ENCODE data around the gene GAS5. TPM values are rescaled to one million over a fixed set of nuclear protein-coding genes. Genes with fewer than 3 reads are reported as not detected.
"Not testable (repeated sequence)": the region's sequence is repeated elsewhere in the genome, so short reads cannot be mapped to it uniquely, and the experiment has no call there.

The GAS5 gene
- total RNA-seq, 1 donor from 2014 or later, result 432 TPM

DNA sequence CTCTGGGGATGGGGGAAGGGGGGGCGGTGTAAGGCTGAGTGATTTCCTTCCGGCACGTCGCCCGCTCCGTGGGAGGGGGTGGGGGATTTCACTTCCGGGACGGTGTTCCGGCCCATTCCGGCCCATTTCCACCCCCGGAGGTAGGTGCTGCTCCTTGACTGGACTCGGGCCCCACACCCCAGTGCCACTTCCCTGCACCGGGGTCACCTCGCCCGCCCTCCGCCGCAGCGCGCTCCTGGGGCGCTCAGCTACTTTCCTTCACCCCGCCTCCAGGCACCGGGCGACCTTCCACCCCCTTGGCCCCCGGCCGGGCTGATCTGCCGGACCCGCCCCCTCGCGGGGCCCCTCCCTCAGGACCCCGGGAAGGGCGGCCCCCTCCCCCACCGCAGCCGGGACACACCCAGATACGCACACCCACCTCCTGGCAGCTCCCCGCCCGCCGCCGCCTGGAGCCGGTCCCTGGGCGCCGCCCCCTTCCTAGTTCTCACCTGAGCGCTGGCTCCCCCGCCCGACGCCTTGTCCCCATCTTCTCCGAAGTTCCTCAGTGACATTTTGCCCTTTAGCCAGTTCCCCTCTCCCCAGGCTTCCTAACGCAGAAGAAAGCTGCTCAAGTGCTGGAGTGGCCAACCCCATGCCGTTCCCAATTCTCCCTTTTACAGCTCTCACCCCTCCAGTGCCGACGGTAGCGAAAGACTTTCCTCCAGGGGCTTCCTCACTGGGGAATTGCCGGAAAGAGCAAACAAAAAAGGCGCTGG is 654 bp upstream of the GAS5 start, which contains the start of gene ZBTB37:
Gene ZBTB37, plus strand, starts transcription at position 115 of the 755 bp plus-strand sequence. CDS start 1,846 bp downstream, outside the sequence.
- DNase-seq, result peak; percentile 71

DNA sequence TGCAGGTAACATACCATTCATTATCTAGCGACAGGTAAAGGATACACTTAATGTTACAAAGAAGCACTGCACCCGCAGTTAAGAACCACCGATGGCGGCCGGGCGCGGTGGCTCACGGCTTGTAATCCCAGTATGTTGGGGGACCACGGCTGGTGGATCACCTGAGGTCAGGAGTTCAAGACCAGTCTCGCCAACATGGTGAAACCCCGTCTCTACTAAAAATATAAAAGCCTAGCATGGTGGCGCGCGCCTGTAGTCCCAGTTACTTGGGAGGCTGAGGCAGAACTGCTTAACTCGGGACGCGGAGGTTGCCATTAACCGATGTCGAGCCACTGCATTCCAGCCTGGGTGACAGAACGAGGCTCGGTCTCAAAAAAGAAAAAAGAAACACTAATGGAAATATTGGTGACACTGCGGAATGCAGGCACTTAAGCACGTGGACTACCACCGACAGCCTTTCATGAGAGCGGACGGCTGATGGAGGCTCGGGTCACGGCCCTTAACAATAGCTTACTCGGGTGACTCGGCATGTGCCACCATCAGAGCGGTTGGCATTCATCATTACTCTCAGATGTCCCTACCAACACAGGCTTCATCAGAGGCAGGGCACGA is 542 bp downstream of the GAS5 start:
- DNase-seq, result peak; percentile 63

- DNase-seq, result no peak
Measured at GRCh38 chr1:173866413-173867115, 1.2 kb downstream of the GAS5 start.

DNA sequence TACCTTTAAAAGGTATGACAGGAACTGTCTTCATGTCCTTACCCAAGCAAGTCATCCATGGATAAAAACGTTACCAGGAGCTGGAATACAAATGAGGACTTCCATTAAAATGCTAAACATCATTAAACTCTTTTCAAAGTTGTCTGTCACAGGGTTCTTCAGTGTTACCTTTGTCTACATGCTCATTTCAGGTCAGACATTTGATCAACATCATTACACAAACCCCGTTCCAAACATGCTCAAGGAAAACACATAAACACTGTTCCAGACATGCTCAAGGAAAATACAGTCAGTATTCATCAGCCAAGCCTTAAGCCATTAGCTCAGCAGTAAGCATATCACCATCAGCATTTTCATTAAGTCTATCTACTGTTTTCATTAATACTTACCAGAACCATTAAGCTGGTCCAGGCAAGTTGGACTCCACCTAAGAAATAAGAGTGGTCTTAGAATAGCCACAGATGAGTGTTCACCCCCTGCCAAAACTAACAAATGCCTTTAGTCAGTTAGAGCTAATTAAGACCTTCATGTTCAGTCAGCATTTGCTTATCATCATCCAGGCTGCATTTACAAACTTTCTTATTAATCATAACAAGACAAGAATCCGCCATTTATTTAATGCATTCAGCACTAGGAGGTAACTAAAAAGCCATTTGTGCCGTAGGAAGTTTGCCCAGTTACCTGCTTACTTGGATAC is 2.2 kb downstream of the GAS5 start:
- no peak for DNase-seq

- no peak for DNase-seq
Measured at GRCh38 chr1:173864179-173864867, 3.5 kb downstream of the GAS5 start.

GRCh38 chr1:173863224-173864161 is 4.3 kb downstream of the GAS5 start:
- DNase-seq, result no peak

DNA sequence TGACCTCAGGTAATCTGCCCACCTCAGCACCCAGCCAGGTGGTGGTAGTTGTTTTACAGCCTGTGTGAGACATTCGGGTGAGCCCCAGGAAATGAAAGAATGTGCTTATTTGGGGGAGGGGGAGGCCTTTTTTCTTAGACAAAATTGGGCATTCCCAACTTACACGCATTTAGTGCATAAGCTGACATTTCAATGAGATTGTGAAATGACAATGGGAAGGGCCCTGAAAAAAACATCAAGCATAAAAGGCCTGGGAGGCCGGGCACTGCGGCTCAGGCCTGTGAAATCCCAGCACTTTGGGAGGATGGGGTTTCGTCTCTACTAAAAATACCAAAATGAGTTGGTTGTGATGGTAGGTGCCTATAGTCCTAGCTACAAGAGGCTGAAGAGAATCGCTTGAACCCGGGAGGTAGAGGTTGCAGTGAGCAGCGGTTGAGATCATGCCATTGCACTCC is 5.0 kb downstream of the GAS5 start:
- no peak for DNase-seq

DNA sequence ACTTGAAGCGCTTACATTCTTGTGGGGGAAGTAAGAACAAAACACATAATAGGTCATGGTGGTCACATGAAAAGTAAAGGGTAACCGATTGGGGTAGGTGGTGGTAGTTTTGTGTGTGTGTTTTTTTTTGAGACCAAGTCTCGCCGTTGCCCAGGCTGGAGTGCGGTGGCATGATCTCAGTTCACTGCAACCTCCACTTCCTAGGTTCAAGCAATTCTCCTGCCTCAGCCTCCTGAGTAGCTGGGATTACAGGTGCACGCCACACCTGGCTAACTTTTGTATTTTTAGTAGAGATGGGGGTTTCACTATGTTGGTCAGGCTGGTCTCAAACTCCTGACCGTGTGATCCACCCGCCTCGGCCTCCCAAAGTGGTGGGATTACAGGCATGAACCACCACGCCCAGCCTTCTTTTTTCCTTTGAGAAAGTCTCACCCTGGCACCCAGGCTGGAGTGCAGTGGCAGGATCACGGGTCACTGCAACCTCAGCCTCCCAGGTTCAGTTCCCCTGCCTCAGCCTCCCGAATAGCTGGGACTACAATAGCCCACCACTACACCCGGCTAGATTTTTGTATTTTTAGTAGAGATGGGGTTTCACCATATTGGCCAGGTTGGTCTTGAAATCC is 5.5 kb downstream of the GAS5 start:
- not testable (repeated sequence) for DNase-seq

GRCh38 chr1:173861731-173862145 is 6.1 kb downstream of the GAS5 start:
- no peak for DNase-seq

GRCh38 chr1:173860065-173860464 is 7.7 kb downstream of the GAS5 start:
- no peak for DNase-seq

- not testable (repeated sequence) for DNase-seq
Measured at GRCh38 chr1:173859547-173859946, 8.2 kb downstream of the GAS5 start.

DNA sequence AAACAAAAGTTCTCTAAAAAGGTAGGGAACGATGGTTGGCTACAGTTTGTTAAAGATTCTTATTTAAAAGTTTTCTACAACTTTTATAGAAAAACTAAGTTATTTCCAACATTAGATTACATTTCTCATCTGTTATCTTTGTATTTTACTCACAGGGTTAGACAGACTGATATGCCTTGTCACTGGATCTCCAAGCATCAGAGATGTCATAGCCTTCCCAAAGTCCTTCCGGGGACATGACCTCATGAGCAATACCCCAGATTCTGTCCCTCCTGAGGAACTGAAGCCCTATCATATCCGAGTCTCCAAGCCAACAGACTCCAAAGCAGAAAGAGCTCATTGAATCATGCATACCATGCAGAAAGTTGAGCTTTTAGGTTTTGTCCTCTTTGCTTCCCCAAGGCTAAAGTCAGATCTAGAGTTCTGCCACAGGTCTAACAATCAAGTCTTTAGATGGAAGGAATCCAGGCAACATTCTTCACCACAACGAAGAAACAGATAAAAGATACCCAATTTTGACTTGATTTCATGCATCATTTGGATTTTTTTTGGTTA is 10.3 kb downstream of the GAS5 start:
- DNase-seq, result no peak

DNA sequence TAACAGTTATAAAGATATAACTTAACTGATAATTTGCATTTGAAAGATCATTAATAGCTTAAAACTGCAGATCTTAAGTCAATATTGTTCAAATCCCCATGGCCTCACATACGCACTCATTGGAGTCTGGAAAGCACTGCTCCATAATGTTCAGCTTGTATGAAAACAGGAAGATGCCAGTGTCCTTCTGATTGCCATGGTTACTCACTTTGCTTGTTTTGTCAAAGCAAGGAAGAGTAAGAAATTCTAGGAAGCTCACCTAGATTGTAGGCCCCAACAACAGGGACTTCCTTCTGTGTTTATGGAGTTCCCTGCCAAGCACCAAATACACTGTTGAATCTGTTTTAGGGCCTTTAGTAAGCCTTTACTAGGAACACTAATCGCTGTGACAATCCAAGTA is 10.9 kb downstream of the GAS5 start:
- DNase-seq, result peak; percentile 74

DNA sequence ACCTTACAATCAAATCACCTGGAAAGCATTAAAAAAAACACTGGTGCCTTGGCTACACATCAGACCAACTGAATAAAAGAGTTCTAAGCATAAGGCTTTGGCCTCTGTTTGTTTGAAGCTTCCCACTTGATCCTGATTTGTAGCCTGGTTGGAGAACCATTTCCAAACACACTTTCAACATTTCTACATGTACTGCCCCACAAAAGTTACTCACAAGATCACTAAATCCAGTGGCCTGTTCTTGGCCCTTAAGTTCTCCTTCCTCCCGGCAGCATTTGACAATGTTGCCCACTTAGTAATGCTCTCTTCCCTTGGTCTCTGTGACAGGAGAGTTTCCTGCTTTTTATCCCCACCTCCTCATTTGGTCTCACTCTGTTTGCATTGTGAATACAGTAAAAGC is 11.8 kb downstream of the GAS5 start:
- DNase-seq, result no peak

- peak; percentile 96 for DNase-seq
Measured at GRCh38 chr1:173853074-173853473, 14.7 kb downstream of the GAS5 start.

DNA sequence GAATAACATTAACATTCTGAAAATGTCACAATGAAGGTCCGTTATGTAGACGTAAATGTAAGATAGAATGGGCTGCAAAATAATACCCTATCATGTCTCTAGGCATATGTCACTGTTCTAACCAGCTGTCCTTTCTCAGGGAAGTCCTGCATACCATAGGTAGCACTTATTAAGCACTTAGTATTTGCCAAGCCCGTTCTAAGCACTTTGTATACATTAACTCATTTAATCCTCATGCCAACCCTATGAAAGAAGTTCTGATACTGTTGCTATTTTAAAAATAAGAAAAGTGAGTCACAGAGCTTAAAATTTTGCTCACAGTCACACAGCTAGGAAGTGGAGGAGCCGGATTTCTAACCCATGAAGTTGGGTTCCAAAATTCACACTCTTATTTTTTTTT is 15.7 kb downstream of the GAS5 start:
- DNase-seq, result no peak

DNA sequence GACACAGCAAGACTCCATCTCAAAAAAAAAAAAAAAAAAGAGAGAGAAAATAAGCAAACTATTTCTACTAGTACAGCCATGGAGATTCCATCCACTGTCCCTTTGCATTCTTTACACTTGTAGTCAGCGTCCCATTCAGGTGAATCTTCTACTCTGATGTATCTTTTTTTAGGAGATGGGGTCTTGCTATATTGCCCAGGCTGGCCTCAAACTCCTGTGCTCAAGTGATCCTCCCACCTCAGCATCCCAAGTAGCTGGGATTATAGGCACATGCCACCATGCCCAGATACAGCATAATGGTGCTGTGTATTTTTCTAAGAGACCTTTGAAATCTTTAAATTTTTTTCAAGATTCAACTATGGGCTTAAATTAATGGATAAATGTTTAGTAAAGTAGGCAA is 35.0 kb downstream of the GAS5 start:
- no peak for DNase-seq

GRCh38 chr1:173827611-173828010 is 40.2 kb downstream of the GAS5 start:
- DNase-seq, result peak; percentile 8

GRCh38 chr1:173824315-173825081 is 43.3 kb downstream of the GAS5 start, which contains the start of the genes CENPL and DARS2:
TSS of gene CENPL (minus strand) at chr1:173824883. CDS start at chr1:173811299, 13,584 bp downstream.
TSS of gene DARS2 (plus strand) at chr1:173824673. CDS start at chr1:173825230, 557 bp downstream.
- DNase-seq, result peak; percentile 99

All from dermis blood vessel endothelial cell (primary cell).